HG02981 (cell line): ENCODE measurements around the gene CMTM3.
"Not testable (repeated sequence)": the region's sequence is repeated elsewhere in the genome, so short reads cannot be mapped to it uniquely, and the experiment has no call there.

ENCODE experiments used
- ATAC-seq: cut with Tn5 transposase; IDR thresholded peaks from one replicate; pipeline ENCODE4 v1.9.1; 2021; ENCODE audit warnings: mild to moderate bottlenecking, moderate library complexity; ENCODE audit not compliant: unreplicated experiment

The CMTM3 gene

DNA sequence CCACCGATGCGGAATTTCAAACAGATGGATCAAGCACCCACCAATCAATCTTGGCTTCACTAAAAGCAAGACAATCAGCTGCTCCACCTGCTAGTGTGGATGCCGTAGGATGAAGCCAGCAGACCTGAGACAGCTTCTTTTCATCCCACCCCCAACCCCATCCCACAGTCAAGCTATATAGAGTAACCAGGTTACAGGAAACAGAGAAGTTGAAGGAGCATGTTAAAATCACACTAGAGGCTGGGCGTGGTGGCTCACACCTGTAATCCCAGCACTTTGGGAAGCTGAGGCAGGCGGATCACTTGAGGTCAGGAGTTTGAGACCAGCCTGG is 54.3 kb downstream of the CMTM3 start:
- no peak for ATAC-seq

DNA sequence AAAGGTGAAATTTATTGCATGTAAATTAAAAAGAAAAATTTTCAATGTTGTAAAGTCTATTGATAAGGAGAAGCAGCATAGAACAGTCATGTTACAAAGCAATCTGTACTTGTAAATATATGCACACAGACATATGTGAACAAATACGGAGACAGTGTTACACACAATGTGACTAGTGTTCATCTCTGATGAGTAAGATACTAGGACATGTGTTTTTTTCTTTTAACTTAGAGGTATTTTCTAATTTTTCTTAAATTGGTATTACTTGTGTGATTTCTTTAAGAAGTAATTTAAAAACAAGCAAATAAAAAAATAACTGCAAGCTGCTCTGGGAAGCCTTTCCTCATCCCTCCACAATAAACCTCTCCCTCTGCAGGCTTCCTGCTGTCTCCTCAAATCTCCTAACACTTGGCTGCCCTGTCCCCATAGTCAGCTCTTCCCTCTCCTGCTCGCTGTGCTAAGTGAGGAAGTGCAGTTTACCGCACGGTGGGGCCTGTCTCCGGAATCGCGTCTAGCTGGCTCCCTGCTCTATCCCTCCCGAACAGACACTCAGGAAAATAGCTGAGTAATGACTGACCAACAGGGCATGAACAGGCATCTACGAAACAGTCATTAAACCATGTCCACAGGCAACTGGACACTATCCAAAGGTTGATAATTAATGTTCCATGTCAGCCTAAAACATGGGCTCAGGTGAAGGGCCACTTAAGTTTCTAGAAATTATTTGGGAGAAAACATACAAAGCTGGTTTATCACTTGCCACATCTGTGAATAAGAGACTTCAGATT is 56.1 kb downstream of the CMTM3 start:
- ATAC-seq = no peak

DNA sequence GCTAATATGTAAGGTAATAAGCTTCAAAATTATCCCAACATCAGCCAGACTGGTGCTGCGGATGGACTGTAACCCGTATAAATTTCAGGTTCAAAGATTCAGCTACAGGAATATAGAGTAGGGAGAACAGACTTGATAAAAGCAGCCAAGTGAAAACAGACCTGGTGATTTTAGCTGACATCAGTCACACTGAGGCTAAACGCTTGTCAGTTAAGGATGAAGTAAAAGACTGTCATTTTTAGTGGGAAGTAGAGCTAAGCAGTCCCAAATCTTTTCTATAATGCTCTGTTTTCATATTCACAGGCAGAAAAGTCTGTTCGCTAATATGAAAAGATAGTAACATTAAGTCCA is 56.7 kb downstream of the CMTM3 start:
- ATAC-seq = no peak

DNA sequence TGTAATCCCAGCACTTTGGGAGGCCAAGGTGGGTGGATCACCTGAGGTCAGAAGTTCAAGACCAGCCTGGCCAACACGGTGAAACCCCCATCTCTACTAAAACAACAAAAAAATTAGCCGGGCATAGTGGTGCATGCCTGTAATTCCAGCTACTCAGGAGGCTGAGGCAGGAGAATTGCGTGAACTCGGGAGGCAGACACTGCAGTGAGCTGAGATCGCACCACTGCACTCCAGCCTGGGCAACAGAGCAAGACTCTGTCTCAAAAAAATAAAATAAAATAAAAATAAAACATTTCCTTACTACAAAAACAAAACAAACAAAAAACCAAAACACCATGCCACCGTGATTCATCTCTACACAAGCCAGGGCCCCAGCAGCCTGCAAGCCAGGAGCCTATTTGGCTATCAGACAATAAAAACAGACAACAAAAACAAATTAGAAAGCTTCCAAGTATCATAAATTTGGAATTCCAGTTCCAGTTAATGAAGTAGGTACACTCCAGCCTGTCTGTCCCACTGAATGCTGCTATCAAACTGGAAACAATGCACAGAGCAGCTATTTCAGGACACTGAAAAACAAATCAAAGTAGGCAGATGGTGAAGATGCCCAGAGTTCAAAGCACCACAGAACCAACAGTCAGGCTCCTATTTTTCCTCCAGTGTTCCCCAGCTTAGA is 57.3 kb downstream of the CMTM3 start:
- not testable (repeated sequence) for ATAC-seq

DNA sequence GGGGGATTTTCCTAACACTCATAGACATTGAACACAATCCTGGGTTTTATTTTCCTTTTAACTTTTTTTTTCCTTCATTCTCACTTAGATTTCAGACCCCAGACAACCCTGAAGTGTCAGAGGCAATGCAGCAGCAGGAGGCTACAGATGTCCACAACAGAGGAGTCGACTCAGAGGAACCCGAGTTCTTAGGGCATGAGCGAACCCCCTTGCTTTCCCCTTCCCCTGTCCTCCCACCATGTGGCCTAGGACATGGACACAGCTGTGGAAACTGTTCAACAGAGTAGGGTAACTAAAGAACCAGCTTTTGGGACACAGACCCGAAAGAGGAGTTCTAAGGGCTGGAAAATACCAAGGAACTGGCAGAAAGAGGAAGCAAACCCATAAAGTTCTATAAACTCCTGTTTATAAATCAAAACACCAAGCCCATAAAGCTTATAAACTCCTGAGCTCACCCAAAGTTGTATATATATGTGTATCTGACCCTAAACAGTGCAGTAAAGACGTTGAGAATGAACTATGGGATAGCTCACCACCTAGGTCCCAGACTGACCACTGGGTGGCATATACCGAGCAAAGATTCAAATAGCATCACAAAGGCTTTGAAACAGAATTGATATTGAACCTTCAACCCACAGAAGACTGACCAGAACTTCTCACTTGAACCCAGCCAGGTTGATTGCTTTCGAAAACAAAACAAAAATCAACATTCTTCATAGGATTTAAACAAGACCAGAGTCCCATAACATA is 58.1 kb downstream of the CMTM3 start:
- ATAC-seq = no peak
